GM12878 (cell line): Measurements from ENCODE around the gene IRGC. TPM values are rescaled to one million over a fixed set of nuclear protein-coding genes. Genes with fewer than 3 reads are reported as not detected.

Source experiments
- ESRRA ChIP-seq: IDR thresholded peaks from 2 replicates; pipeline ENCODE4 v1.6.1; 2012; ENCODE audit warnings: mild to moderate bottlenecking, low read length, improper control_type of control experiment
- JUND ChIP-seq: IDR thresholded peaks from 2 replicates; pipeline ENCODE4 v1.6.1; 2012; ENCODE audit warnings: low read depth, mild to moderate bottlenecking, low read length, improper control_type of control experiment, moderate library complexity
- KAT2A ChIP-seq: conservative IDR thresholded peaks from 2 replicates; pipeline ENCODE4 v1.6.1; 2011; ENCODE audit warnings: low read depth, low read length; ENCODE audit not compliant: control insufficient read depth
- MEF2B ChIP-seq: fragments of 450-650 bp; IDR thresholded peaks from 2 replicates; pipeline ENCODE4 v1.6.1; 2018; ENCODE audit warnings: mild to moderate bottlenecking, moderate library complexity; ENCODE audit not compliant: partially characterized antibody, poor library complexity, severe bottlenecking
- MTA2 ChIP-seq: fragments of 450-650 bp; IDR thresholded peaks from 2 replicates; pipeline ENCODE4 v1.6.1; 2016; ENCODE audit warnings: low read depth, mild to moderate bottlenecking, moderate library complexity
- MXI1 ChIP-seq: fragments of 150-350 bp; IDR thresholded peaks from 2 replicates; pipeline ENCODE4 v1.6.1; 2011; ENCODE audit warnings: low read depth, mild to moderate bottlenecking, inconsistent platforms, low read length, improper control_type of control experiment
- NFXL1 ChIP-seq: fragments of 450-650 bp; IDR thresholded peaks from 2 replicates; pipeline ENCODE4 v1.6.1; 2017; ENCODE audit warnings: antibody characterized with exemption, mild to moderate bottlenecking, borderline replicate concordance
- NR2C2 ChIP-seq: IDR thresholded peaks from 2 replicates; pipeline ENCODE4 v1.6.1; 2011; ENCODE audit warnings: borderline replicate concordance, low read depth; ENCODE audit not compliant: control insufficient read depth, insufficient read length
- POU2F2 ChIP-seq: IDR thresholded peaks from 3 replicates; pipeline ENCODE4 v1.6.1; 2011; ENCODE audit warnings: low read depth, mild to moderate bottlenecking, low read length, borderline replicate concordance
- RAD21 ChIP-seq: IDR thresholded peaks from 2 replicates; pipeline ENCODE4 v1.6.1; 2011; ENCODE audit warnings: mild to moderate bottlenecking, low read depth, low read length, moderate library complexity; ENCODE audit not compliant: insufficient read depth
- RUNX3 ChIP-seq: IDR thresholded peaks from 2 replicates; pipeline ENCODE4 v1.6.1; 2012; ENCODE audit warnings: low read length, inconsistent platforms
- SMAD5 ChIP-seq: IDR thresholded peaks from 2 replicates; pipeline ENCODE4 v1.6.1; 2016; ENCODE audit warnings: antibody characterized with exemption, low read depth
- SP1 ChIP-seq: IDR thresholded peaks from one replicate; pipeline ENCODE4 v1.6.1; 2011; ENCODE audit warnings: low read depth, low read length
- SPI1 ChIP-seq: IDR thresholded peaks from 2 replicates; pipeline ENCODE4 v1.6.1; 2011; ENCODE audit warnings: low read depth, mild to moderate bottlenecking, low read length, moderate library complexity, borderline replicate concordance; ENCODE audit not compliant: insufficient read depth
- TARDBP ChIP-seq: IDR thresholded peaks from 2 replicates; pipeline ENCODE4 v1.6.1; 2016; ENCODE audit warnings: borderline replicate concordance
- ZBED1 ChIP-seq: IDR thresholded peaks from 2 replicates; pipeline ENCODE4 v1.6.1; 2016; ENCODE audit warnings: borderline replicate concordance
- ZNF217 ChIP-seq: fragments of 450-650 bp; IDR thresholded peaks from 2 replicates; pipeline ENCODE4 v1.6.1; 2017; ENCODE audit warnings: antibody characterized with exemption, mild to moderate bottlenecking
- ZZZ3 ChIP-seq: IDR thresholded peaks from 2 replicates; pipeline ENCODE4 v1.6.1; 2011; ENCODE audit warnings: low read depth; ENCODE audit not compliant: control insufficient read depth, insufficient read length
- polyA plus RNA-seq, 11 experiments: library from polyadenylated mRNA; depleted of rRNA in 4 of 11; unstranded in 6 of 11; stranded (reverse) in 5 of 11; fragments of >200 nt; fragmentation: Nextera tagmentation in 4 of 11; fragmentation: Illumina TruSeq in 1 of 11; extraction: Ambion mirVana in 4 of 11; extraction: Trizol in 1 of 11; gene quantifications; 1 replicate in 1 of 11; 2 replicates in 10 of 11; pipeline versions ENCODE4 v1.2.1 to v1.2.3, GENCODE V29; 2011 to 2016; ENCODE audit warnings: inconsistent platforms in 2 of 11, missing spikeins in 2 of 11, low read depth in 1 of 11
- total RNA-seq, 4 experiments: library from RNA; depleted of rRNA in 3 of 4; stranded (reverse); fragments of >200 nt in 3 of 4; fragmentation: Illumina TruSeq in 1 of 4; extraction: Trizol in 1 of 4; gene quantifications; 2 replicates each; pipeline versions ENCODE4 v1.2.1 to v1.2.3, GENCODE V29; 2013 to 2021
- TF ChIP-seq, protein P1 (sequence below): IDR thresholded peaks from 2 replicates; pipeline ENCODE4 v1.6.1; 2012; ENCODE audit warnings: mild to moderate bottlenecking, low read depth, low read length
- TF ChIP-seq, protein P2 (sequence below): fragments of 150-350 bp; IDR thresholded peaks from 2 replicates; pipeline ENCODE4 v1.6.1; 2014; ENCODE audit warnings: mild to moderate bottlenecking, low read depth, low read length
- TF ChIP-seq, protein P3 (sequence below): fragments of 450-650 bp; formaldehyde crosslinking; IDR thresholded peaks from 2 replicates; pipeline ENCODE4 v1.4.0; 2022; ENCODE audit warnings: mild to moderate bottlenecking, moderate library complexity
- TF ChIP-seq, protein P4 (sequence below): fragments of 450-650 bp; IDR thresholded peaks from 2 replicates; pipeline ENCODE4 v1.6.1; 2017; ENCODE audit warnings: mild to moderate bottlenecking, low read depth, inconsistent platforms; ENCODE audit not compliant: poor library complexity, severe bottlenecking

IRGC gene
- total and polyA plus RNA-seq, 10 of the 15 experiments (the other 5 are each of a cell fraction or from before 2014, with no cell fraction given) = 0.04 TPM; not detected in 9

DNA sequence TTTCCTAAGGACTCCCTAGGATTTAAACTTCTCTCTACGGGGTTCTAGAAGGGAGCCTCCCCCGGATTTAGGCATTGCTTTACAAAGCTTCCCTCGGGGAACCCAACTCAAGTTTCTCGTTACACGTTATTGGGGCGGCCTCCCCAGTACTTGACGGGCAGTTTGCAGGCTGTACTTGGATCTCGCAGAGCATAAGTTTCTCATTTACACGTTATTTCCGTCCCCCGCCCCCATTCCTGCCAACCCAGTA, 38.3 kb downstream of the IRGC start (continued):
- TF ChIP-seq, protein P1, sequence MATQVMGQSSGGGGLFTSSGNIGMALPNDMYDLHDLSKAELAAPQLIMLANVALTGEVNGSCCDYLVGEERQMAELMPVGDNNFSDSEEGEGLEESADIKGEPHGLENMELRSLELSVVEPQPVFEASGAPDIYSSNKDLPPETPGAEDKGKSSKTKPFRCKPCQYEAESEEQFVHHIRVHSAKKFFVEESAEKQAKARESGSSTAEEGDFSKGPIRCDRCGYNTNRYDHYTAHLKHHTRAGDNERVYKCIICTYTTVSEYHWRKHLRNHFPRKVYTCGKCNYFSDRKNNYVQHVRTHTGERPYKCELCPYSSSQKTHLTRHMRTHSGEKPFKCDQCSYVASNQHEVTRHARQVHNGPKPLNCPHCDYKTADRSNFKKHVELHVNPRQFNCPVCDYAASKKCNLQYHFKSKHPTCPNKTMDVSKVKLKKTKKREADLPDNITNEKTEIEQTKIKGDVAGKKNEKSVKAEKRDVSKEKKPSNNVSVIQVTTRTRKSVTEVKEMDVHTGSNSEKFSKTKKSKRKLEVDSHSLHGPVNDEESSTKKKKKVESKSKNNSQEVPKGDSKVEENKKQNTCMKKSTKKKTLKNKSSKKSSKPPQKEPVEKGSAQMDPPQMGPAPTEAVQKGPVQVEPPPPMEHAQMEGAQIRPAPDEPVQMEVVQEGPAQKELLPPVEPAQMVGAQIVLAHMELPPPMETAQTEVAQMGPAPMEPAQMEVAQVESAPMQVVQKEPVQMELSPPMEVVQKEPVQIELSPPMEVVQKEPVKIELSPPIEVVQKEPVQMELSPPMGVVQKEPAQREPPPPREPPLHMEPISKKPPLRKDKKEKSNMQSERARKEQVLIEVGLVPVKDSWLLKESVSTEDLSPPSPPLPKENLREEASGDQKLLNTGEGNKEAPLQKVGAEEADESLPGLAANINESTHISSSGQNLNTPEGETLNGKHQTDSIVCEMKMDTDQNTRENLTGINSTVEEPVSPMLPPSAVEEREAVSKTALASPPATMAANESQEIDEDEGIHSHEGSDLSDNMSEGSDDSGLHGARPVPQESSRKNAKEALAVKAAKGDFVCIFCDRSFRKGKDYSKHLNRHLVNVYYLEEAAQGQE = no peak
- TF ChIP-seq RUNX3 (no peak), SMAD5 (no peak; the same call in 1 of the 2 replicates), POU2F2 (no peak), ESRRA (0 out of 2 replicates have a peak, but pooled peaks have one; percentile 59), JUND (0 out of 2 replicates have a peak, but pooled peaks have one; percentile 56), ZBED1 (peak; percentile 51), ZZZ3 (no peak), SPI1 (no peak), MXI1 (no peak; the same call in 1 of the 2 replicates), NFXL1 (no peak), MEF2B (peak; percentile 28), TARDBP (no peak), SP1 (no peak), NR2C2 (no peak), ZNF217 (no peak), MTA2 (peak; percentile 39; the same call in 1 of the 2 replicates), KAT2A (no peak), RAD21 (no peak)
- TF ChIP-seq, protein P2, sequence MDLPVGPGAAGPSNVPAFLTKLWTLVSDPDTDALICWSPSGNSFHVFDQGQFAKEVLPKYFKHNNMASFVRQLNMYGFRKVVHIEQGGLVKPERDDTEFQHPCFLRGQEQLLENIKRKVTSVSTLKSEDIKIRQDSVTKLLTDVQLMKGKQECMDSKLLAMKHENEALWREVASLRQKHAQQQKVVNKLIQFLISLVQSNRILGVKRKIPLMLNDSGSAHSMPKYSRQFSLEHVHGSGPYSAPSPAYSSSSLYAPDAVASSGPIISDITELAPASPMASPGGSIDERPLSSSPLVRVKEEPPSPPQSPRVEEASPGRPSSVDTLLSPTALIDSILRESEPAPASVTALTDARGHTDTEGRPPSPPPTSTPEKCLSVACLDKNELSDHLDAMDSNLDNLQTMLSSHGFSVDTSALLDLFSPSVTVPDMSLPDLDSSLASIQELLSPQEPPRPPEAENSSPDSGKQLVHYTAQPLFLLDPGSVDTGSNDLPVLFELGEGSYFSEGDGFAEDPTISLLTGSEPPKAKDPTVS = no peak
- TF ChIP-seq, protein P3, sequence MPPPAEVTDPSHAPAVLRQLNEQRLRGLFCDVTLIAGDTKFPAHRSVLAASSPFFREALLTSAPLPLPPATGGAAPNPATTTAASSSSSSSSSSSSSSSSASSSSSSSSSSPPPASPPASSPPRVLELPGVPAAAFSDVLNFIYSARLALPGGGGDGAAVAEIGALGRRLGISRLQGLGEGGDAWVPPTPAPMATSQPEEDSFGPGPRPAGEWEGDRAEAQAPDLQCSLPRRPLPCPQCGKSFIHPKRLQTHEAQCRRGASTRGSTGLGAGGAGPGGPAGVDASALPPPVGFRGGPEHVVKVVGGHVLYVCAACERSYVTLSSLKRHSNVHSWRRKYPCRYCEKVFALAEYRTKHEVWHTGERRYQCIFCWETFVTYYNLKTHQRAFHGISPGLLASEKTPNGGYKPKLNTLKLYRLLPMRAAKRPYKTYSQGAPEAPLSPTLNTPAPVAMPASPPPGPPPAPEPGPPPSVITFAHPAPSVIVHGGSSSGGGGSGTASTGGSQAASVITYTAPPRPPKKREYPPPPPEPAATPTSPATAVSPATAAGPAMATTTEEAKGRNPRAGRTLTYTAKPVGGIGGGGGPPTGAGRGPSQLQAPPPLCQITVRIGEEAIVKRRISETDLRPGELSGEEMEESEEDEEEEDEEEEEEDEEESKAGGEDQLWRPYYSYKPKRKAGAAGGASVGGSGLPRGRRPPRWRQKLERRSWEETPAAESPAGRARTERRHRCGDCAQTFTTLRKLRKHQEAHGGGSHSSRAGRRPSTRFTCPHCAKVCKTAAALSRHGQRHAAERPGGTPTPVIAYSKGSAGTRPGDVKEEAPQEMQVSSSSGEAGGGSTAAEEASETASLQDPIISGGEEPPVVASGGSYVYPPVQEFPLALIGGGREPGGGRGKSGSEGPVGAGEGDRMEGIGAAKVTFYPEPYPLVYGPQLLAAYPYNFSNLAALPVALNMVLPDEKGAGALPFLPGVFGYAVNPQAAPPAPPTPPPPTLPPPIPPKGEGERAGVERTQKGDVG (CRISPR knock-in tag) = no peak
- TF ChIP-seq, protein P4, sequence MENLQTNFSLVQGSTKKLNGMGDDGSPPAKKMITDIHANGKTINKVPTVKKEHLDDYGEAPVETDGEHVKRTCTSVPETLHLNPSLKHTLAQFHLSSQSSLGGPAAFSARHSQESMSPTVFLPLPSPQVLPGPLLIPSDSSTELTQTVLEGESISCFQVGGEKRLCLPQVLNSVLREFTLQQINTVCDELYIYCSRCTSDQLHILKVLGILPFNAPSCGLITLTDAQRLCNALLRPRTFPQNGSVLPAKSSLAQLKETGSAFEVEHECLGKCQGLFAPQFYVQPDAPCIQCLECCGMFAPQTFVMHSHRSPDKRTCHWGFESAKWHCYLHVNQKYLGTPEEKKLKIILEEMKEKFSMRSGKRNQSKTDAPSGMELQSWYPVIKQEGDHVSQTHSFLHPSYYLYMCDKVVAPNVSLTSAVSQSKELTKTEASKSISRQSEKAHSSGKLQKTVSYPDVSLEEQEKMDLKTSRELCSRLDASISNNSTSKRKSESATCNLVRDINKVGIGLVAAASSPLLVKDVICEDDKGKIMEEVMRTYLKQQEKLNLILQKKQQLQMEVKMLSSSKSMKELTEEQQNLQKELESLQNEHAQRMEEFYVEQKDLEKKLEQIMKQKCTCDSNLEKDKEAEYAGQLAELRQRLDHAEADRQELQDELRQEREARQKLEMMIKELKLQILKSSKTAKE = peak; percentile 28
